GM13977 (cell line): Measurements from ENCODE around the gene SMCO3.

ENCODE experiments used
- DNase-seq: peaks from one replicate; pipeline ENCODE4 v3.0.0; 2012; ENCODE audit warnings: low spot score
- CTCF ChIP-seq: IDR thresholded peaks from 2 replicates; pipeline ENCODE4 v1.5.1; 2012; ENCODE audit warnings: mild to moderate bottlenecking, control low read depth; ENCODE audit not compliant: insufficient read depth; ENCODE audit errors: extremely low read depth, missing control alignments
- in situ Hi-C: fragments of 300-500 bp; cut with MboI; formaldehyde crosslinking; loops from one replicate; pipeline ENCODE4 v1.12.0; 2022; ENCODE audit warnings: low sequenced_read_pairs, low pct_unique_long_range_greater_than_20kb, mixed read lengths, inconsistent platforms; ENCODE audit not compliant: unreplicated experiment

Gene SMCO3

GRCh38 chr12:14824012-14824634, 10.1 kb upstream of the SMCO3 start:
- TF ChIP-seq CTCF = no peak
- in situ Hi-C loops = no loop called here
- DNase-seq = no peak

DNA sequence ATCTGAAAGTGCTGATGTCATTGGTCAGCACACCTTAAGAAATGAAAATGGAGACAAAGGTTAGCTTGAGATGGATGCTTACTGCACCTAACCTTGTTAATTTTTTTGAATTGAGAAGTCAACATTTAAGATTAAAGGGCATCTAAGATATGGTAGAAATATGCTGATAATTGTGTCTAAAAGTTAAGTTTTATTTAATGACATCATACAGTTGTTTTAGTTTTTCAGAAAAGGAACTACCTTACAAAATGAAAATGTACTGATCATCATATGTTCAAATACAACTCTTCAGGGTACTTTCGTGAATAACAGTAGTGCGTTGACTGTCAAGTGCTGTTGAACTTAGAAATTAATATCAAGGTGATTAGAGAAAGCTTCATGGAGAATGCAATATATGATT, 2.5 kb downstream of the SMCO3 start:
- no peak for TF ChIP-seq CTCF
- DNase-seq = no peak
- in situ Hi-C loops = no loop called here

- DNase-seq = no peak
These were observed 3.0 kb downstream of the SMCO3 start for GRCh38 chr12:14810953-14811483.

GRCh38 chr12:14810167-14810952, 3.6 kb downstream of the SMCO3 start:
- in situ Hi-C loops = no loop called here
- DNase-seq = no peak
- no peak for TF ChIP-seq CTCF

More at GRCh38 chr12:14810953-14811483, 3.0 kb downstream of the SMCO3 start:
- TF ChIP-seq CTCF = no peak
- in situ Hi-C loops = no loop called here

DNA sequence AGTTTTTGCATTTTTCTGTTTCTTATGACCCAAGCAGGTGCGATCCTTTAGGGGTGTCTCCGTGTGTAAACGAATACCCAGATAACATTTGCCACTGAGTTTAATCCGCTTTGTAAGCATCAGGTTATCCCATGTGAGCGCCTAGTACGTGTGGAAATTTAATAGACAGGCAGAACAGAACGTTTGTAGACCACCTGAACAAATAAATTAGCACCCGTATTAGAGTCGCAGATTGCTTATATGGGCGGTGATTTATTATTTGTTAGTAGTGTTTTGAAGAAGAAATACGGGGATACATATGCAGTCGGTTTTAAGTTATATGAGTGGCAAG, 10.2 kb downstream of the SMCO3 start:
- in situ Hi-C loops = no loop called here
- DNase-seq = no peak
- TF ChIP-seq CTCF = no peak

- peak; percentile 5 for TF ChIP-seq CTCF
- in situ Hi-C loops = no loop called here
- DNase-seq = peak; percentile 92
These were observed 10.8 kb downstream of the SMCO3 start, which contains the start of the genes C12orf60 and WBP11 for GRCh38 chr12:14803011-14803829. Gene C12orf60, plus strand, starts transcription at chr12:14803670. Its CDS starts 19,266 bp downstream, at chr12:14822936. Gene WBP11, minus strand, starts transcription at chr12:14803478. Its CDS starts 2,095 bp downstream, at chr12:14801383.
